Esophagus squamous epithelium (tissue), 4 donors: ENCODE results near the gene PRR5.

ENCODE experiments used
- CTCF ChIP-seq, 6 experiments: fragments of 450-650 bp in 4 of 6; fragments of 200-600 bp in 2 of 6; sonication (generic) in 2 of 6; IDR thresholded peaks; one replicate each; pipeline ENCODE4 v1.5.1; 2016 to 2019; ENCODE audit warnings: antibody characterized with exemption in 6 of 6, mild to moderate bottlenecking in 4 of 6, moderate library complexity in 4 of 6
- POLR2A ChIP-seq, 4 donors: fragments of 450-650 bp; IDR thresholded peaks; one replicate each; pipeline ENCODE4 v1.6.1; 2017; ENCODE audit warnings: antibody characterized with exemption in 4 of 4, mild to moderate bottlenecking in 4 of 4, moderate library complexity in 3 of 4

GRCh38 chr22:44700456-44700855 is 1.5 kb upstream of the PRR5 start:
- TF ChIP-seq POLR2A (IDR thresholded peaks at IDR 0.05): no peak
- no peak for TF ChIP-seq CTCF (IDR thresholded peaks at IDR 0.05)
